Measurements from ENCODE around the gene NAPB.
A peak's percentile ranks its signal among the peaks of the same experiment; 100 is the strongest.

The NAPB gene

GRCh38 chr20:23341073-23341472 is 80.2 kb downstream of the NAPB start:
- no peak for DNase-seq

- DNase-seq, result peak; percentile 89
Measured at GRCh38 chr20:23340524-23340923, 80.8 kb downstream of the NAPB start.

GRCh38 chr20:23339986-23340385 is 81.3 kb downstream of the NAPB start:
- no peak for DNase-seq

- no peak for DNase-seq
Measured at GRCh38 chr20:23337312-23337711, 84.0 kb downstream of the NAPB start.

- no peak for DNase-seq
Measured at GRCh38 chr20:23336476-23336875, 84.8 kb downstream of the NAPB start.

- no peak for DNase-seq
Measured at GRCh38 chr20:23335521-23335920, 85.8 kb downstream of the NAPB start.

- peak; percentile 48 for DNase-seq
Measured at GRCh38 chr20:23334111-23334510, 87.2 kb downstream of the NAPB start.

GRCh38 chr20:23332467-23332866 is 88.8 kb downstream of the NAPB start:
- DNase-seq, result no peak

GRCh38 chr20:23331450-23332350 is 89.6 kb downstream of the NAPB start:
- DNase-seq, result no peak

GRCh38 chr20:23327617-23328333 is 93.5 kb downstream of the NAPB start:
- no peak for DNase-seq

GRCh38 chr20:23326774-23327173 is 94.5 kb downstream of the NAPB start:
- DNase-seq, result no peak

GRCh38 chr20:23325107-23325506 is 96.2 kb downstream of the NAPB start:
- no peak for DNase-seq
